Activated T-helper 9 cell treated with anti-CD3 and anti-CD28 coated beads, Interleukin-2, amount 50 U/mL, for 16 hours (primary cell): ENCODE data around the gene SRF.
A peak's percentile ranks its signal among the peaks of the same experiment; 100 is the strongest.

ENCODE experiments used
- DNase-seq: peaks from one replicate; pipeline ENCODE4 v3.0.0-alpha.2; 2020; ENCODE audit warnings: low read depth

Gene SRF

GRCh38 chr6:43217351-43217750 lies 46.3 kb downstream of the SRF start:
- no peak for DNase-seq

- no peak for DNase-seq
Observed at GRCh38 chr6:43219119-43219518, 48.0 kb downstream of the SRF start.

GRCh38 chr6:43219814-43220213 lies 48.7 kb downstream of the SRF start:
- no peak for DNase-seq

- no peak for DNase-seq
Observed at GRCh38 chr6:43220439-43220951, 49.4 kb downstream of the SRF start.

GRCh38 chr6:43221046-43221972 lies 50.2 kb downstream of the SRF start:
- DNase-seq: no peak

- no peak for DNase-seq
Observed at GRCh38 chr6:43222418-43223059, 51.5 kb downstream of the SRF start.

GRCh38 chr6:43223175-43223574 lies 52.1 kb downstream of the SRF start:
- DNase-seq: no peak

- DNase-seq: no peak
Observed at GRCh38 chr6:43226192-43226851, 55.3 kb downstream of the SRF start.

- peak; percentile 75 for DNase-seq
Observed at GRCh38 chr6:43228951-43229802, 58.1 kb downstream of the SRF start, which contains the start of gene DNPH1. TSS of gene DNPH1 (minus strand) at chr6:43229481. CDS start at chr6:43229456, 25 bp downstream.

GRCh38 chr6:43229803-43230620 lies 58.9 kb downstream of the SRF start:
- no peak for DNase-seq

- DNase-seq: no peak
Observed at GRCh38 chr6:43231053-43231452, 60.0 kb downstream of the SRF start.
